Thyroid gland (tissue), 4 donors: ENCODE measurements around the gene CLPSL2.

Source experiments
- CTCF ChIP-seq, 6 experiments: fragments of 200-600 bp in 3 of 6; fragments of 450-650 bp in 3 of 6; sonication (generic) in 3 of 6; IDR thresholded peaks; one replicate each; pipeline ENCODE4 v1.5.1; 2016 to 2019; ENCODE audit warnings: antibody characterized with exemption in 6 of 6, mild to moderate bottlenecking in 2 of 6, inconsistent platforms in 1 of 6, moderate library complexity in 1 of 6
- POLR2A ChIP-seq, 2 donors: fragments of 450-650 bp; IDR thresholded peaks; one replicate each; pipeline ENCODE4 v1.6.1; 2017; ENCODE audit warnings: antibody characterized with exemption in 2 of 2, mild to moderate bottlenecking in 2 of 2, moderate library complexity in 1 of 2

- TF ChIP-seq CTCF (IDR thresholded peaks at IDR 0.05) (no peak), POLR2A (IDR thresholded peaks at IDR 0.05) (no peak)
These were observed 4.9 kb downstream of the CLPSL2 start for GRCh38 chr6:35781290-35781689.
